Measurements from ENCODE around the gene HSPA8.

The HSPA8 gene

DNA sequence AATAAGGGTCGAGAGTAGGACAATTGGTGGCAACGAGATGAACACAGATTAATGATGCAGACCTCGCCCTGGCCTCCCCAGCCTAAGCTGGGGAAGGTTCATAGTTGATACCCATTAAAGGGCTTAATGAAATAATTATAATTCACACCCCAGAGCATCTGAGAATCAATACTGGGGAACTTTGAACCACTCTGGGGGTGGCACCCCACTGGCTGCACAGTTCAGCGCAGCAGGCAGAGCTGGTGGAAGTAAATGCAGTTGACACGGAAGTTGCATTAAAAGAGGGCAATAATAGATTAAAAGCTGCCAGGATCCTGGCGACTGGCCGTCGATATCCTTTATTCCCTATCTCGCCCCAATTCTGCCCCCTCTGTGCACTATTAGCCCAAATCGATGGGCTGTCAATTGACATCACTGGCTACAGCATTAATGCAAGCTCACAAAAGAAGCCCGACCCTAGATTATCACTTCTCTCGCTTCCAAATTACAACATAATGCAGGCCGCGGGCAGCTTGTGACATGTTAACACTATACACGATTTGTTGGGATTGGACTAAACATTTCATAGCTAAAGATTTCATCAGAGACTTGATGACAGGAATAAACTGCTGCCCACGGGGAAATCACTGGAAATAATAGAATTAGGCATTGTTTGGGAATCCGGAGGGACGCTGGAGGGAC lies 14.5 kb downstream of the HSPA8 start:
- DNase-seq (ENCODE audit: low read depth) = no peak

DNA sequence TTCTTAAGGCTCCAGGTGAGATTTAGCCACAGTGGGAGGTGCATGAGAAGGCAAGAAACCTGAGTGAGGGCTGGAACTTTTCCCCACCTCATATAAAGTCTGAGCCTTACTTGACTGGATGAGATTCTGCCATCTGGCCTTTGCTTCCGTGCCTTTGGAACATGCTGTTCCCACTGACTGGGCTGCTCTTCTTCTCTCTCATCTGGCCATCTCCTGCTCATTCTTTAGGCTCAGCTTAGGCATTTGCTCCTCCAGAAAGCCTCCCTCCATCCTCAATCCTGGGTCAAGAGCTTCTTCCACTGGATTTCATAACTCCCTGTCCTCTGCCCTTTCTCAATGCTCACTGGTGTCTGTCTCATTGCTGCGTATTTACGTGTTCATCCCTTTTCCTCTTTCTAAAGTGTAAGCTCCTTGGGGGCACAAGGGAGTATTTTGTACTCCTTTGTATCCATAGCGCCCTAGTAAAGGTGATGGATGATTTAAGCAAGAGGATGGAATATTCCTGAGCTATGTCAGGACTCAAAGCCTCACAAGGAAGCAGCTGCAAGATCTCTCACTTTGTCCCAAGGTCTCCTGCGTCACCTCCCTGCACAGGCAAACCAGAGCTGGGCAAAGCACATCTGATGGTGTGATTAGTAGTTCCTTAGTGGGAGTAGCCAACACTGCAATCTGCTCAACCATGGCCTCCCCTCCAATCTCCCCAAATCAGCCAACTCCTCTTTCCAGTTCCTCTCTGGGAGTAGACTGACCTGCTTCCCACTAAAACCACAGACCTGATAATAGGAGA lies 15.3 kb downstream of the HSPA8 start:
- no peak for DNase-seq (ENCODE audit: low read depth)

DNA sequence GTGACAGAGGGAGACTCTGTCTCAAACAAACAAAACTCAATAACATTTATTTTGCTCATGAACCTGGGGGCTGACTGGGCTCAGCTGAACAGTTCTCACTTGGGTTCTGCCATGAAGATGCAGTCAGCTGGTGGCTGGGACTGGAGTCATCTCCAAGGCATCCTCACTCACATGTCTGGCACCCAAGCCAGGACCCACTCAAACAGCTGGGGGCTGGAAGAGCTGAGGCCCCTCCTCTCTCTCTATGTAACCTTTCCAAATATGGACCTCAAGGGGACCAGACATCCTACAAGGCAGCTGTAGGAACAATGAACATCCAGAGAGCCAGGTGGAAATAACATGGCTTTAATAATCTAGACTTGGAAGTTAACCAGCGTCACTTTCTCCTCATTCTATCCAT lies 16.8 kb downstream of the HSPA8 start:
- no peak for DNase-seq (ENCODE audit: low read depth)

GRCh38 chr11:123041185-123041584 lies 20.8 kb downstream of the HSPA8 start:
- no peak for DNase-seq (ENCODE audit: low read depth)

DNA sequence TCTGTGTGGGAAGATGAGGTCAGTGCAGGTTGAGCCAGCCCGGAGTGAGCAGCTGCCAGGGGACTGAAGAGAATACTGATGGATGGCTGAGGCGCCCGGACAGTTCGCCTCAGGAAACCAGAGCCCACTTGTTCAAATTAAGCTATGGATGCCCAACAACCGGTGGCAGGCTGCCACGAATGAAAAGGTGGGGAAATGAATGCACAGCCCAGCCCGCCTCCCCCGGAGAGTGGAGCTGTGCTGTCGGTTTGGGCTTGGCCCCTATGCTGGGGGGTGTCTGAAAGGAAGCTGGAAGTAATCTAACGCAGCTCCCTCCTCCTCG lies 21.9 kb downstream of the HSPA8 start:
- DNase-seq (ENCODE audit: low read depth) = no peak

DNA sequence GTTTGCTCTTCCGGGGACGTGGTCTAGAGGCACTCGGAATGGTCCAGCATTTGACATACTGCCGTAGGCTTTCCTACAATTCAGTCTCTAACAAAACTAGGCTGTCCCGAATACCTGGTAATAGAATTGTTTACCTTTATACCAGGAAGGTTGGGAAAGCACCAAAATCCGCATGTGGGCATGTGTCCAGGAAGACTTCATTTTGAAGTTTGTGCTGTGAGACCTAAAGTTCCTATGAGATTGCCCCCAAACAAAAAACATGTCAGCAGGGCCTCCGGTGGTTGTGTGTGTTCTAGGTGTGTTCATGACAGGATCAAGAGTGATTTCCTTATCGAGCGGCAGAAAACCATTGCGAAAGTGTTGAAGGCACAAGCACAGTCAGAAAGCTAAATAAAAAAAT lies 26.1 kb downstream of the HSPA8 start:
- no peak for DNase-seq (ENCODE audit: low read depth)

- no peak for DNase-seq (ENCODE audit: low read depth)
Measured at GRCh38 chr11:123034597-123034996, 27.3 kb downstream of the HSPA8 start.

GRCh38 chr11:123033895-123034294 lies 28.0 kb downstream of the HSPA8 start:
- no peak for DNase-seq (ENCODE audit: low read depth)

DNA sequence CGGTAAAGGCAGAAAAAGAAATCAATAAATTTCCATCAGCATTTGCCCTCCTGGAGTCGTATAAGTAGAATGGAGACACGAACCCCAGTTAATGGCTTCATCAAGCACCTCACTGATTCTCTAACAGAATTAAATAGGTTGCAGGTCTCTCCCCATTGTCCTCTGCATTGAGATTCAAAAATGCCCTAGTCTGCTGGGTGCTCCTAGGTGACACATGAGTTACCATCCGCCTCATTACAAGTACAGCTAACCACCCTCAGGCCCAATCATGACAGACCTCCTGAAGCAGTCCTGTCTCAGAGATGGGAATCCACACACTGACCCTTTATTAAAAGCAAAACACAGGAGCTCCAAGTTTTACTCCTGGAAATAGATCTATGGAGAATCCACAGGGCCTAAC lies 31.4 kb downstream of the HSPA8 start:
- no peak for DNase-seq (ENCODE audit: low read depth)

- DNase-seq (ENCODE audit: low read depth) = no peak
Measured at GRCh38 chr11:123020968-123021367, 41.0 kb downstream of the HSPA8 start.

- DNase-seq (ENCODE audit: low read depth) = no peak
Measured at GRCh38 chr11:123018702-123019101, 43.2 kb downstream of the HSPA8 start.

- DNase-seq (ENCODE audit: low read depth) = no peak
Measured at GRCh38 chr11:123011510-123011909, 50.4 kb downstream of the HSPA8 start.
